ENCODE measurements around the gene DCTPP1.
"Not testable (repeated sequence)": the region's sequence is repeated elsewhere in the genome, so short reads cannot be mapped to it uniquely, and the experiment has no call there.

DCTPP1 gene

GRCh38 chr16:30413112-30413806 is 16.6 kb downstream of the DCTPP1 start:
- DNase-seq (ENCODE audit: low read depth), result no peak

GRCh38 chr16:30409125-30410060 is 20.4 kb downstream of the DCTPP1 start:
- peak; percentile 85 for DNase-seq (ENCODE audit: low read depth)

GRCh38 chr16:30407804-30408534 is 21.9 kb downstream of the DCTPP1 start:
- peak; percentile 34 for DNase-seq (ENCODE audit: low read depth)

GRCh38 chr16:30407102-30407803 is 22.6 kb downstream of the DCTPP1 start, which contains the start of gene ZNF771:
Gene ZNF771, plus strand, starts transcription at chr16:30407606. Its CDS starts 448 bp downstream, at chr16:30408054.
- DNase-seq (ENCODE audit: low read depth), result peak; percentile 87

- DNase-seq (ENCODE audit: low read depth), result no peak
Observed at GRCh38 chr16:30406795-30407101, 23.1 kb downstream of the DCTPP1 start.

GRCh38 chr16:30401768-30402425 is 27.9 kb downstream of the DCTPP1 start:
- no peak for DNase-seq (ENCODE audit: low read depth)

GRCh38 chr16:30399435-30400186 is 30.2 kb downstream of the DCTPP1 start:
- no peak for DNase-seq (ENCODE audit: low read depth)

- no peak for DNase-seq (ENCODE audit: low read depth)
Observed at GRCh38 chr16:30398661-30399434, 31.0 kb downstream of the DCTPP1 start.

- DNase-seq (ENCODE audit: low read depth), result no peak
Observed at GRCh38 chr16:30397776-30398660, 31.8 kb downstream of the DCTPP1 start.

- no peak for DNase-seq (ENCODE audit: low read depth)
Observed at GRCh38 chr16:30397056-30397455, 32.8 kb downstream of the DCTPP1 start.

- DNase-seq (ENCODE audit: low read depth), result not testable (repeated sequence)
Observed at GRCh38 chr16:30396627-30397026, 33.2 kb downstream of the DCTPP1 start.

- DNase-seq (ENCODE audit: low read depth), result no peak
Observed at GRCh38 chr16:30395992-30396585, 33.7 kb downstream of the DCTPP1 start.

- DNase-seq (ENCODE audit: low read depth), result peak; percentile 90
Observed at GRCh38 chr16:30395155-30395991, 34.5 kb downstream of the DCTPP1 start, which contains the start of gene ZNF48. Gene ZNF48, plus strand, starts transcription at chr16:30395420. Its CDS starts 375 bp downstream, at chr16:30395795.

GRCh38 chr16:30394592-30395154 is 35.2 kb downstream of the DCTPP1 start:
- DNase-seq (ENCODE audit: low read depth), result peak; percentile 58

- no peak for DNase-seq (ENCODE audit: low read depth)
Observed at GRCh38 chr16:30383521-30383920, 46.3 kb downstream of the DCTPP1 start.

GRCh38 chr16:30382111-30382881 is 47.5 kb downstream of the DCTPP1 start, which contains the start of gene SEPTIN1:
Gene SEPTIN1, minus strand, starts transcription at chr16:30382561. Its CDS starts 19 bp downstream, at chr16:30382542.
- DNase-seq (ENCODE audit: low read depth), result no peak
